ENCODE data around the gene SFSWAP. TPM values are rescaled to one million over a fixed set of nuclear protein-coding genes. Genes with fewer than 3 reads are reported as not detected.

SFSWAP gene
- polyA plus RNA-seq, 2 of the 4 experiments (the other 2 are of a cell fraction) = 21.8 to 23.5 TPM

- CTCF ChIA-PET = interaction anchor here (0.6 to 4.6 kb wide), 19 partner anchors 10 to 913 kb away, joined by 3 to 61 read pairs (median 4); partner anchors contain the start of gene EP400
- peaks cover 25% of the 10 kb centered on the region for H3K4me1 ChIP-seq
- TF ChIP-seq RAD21 (conservative IDR thresholded peaks at IDR 0.05 in 1 of 2, IDR thresholded peaks at IDR 0.05 in 1 of 2) (no peak), TP53 (CRISPR knock-in tag; IDR thresholded peaks at IDR 0.05) (0 out of 2 replicates have a peak, but pooled peaks have one; percentile 42)
- H3K9me3 ChIP-seq = no peaks in the 10 kb centered on the region
- POLR2A ChIA-PET = no interaction called here
- ATAC-seq (peak; percentile 1 to 18; a peak in 5 of 6 replicates), FAIRE-seq (no peak), DNase-seq (ENCODE audit: low read depth in 1 of 2, low spot score in 1 of 2) (no peak)
- peak overlapping the region; percentile 89 to 91 for H3K27ac ChIP-seq
- peak overlapping the region; percentile 95 for H3K4me2 ChIP-seq
- 42% methylated on average over 26 of the region's 28 CpGs for WGBS (ENCODE audit: missing lambda C conversion rate)
- peak overlapping the region; percentile 91 for H3K4me3 ChIP-seq
Observed at GRCh38 chr12:131829791-131830334, 119.0 kb downstream of the SFSWAP start.

GRCh38 chr12:131830335-131830913 is 119.5 kb downstream of the SFSWAP start:
- H3K4me2 ChIP-seq = peak overlapping the region; percentile 95

More at GRCh38 chr12:131830335-131830913, 119.5 kb downstream of the SFSWAP start:
- DNase-seq (ENCODE audit: low read depth in 1 of 2, low spot score in 1 of 2) (peak; percentile 58 to 86), FAIRE-seq (no peak), ATAC-seq (peak; percentile 48 to 81)
- peaks cover 31% of the 10 kb centered on the region for H3K4me1 ChIP-seq
- peak overlapping the region; percentile 91 for H3K4me3 ChIP-seq
- ChIA-PET CTCF (interaction anchor here (0.6 to 4.6 kb wide), 18 partner anchors 9 to 914 kb away, joined by 3 to 61 read pairs (median 4); partner anchors contain the start of gene EP400), POLR2A (interaction anchor here (0.6 kb wide), 1 partner anchor 867 kb away, joined by 5 read pairs; no protein-coding TSS in a partner anchor)
- H3K9me3 ChIP-seq = no peaks in the 10 kb centered on the region
- peak overlapping the region; percentile 89 to 91 for H3K27ac ChIP-seq
- TF ChIP-seq CTCF (IDR thresholded peaks at IDR 0.05) (peak; percentile 80), USF2 (IDR thresholded peaks at IDR 0.05) (no peak), RAD21 (conservative IDR thresholded peaks at IDR 0.05 in 1 of 2, IDR thresholded peaks at IDR 0.05 in 1 of 2) (peak; percentile 75 to 89), JUNB (IDR thresholded peaks at IDR 0.05) (no peak), E2F6 (IDR thresholded peaks at IDR 0.05; ENCODE audit: borderline replicate concordance, low read depth) (no peak; the same call in 1 of the 2 replicates), NR3C1 (IDR thresholded peaks at IDR 0.05) (no peak), KDM1A (IDR thresholded peaks at IDR 0.05; ENCODE audit: low read depth) (no peak), POLR2A (IDR thresholded peaks at IDR 0.05; ENCODE audit: low read length) (peak; percentile 44), JUN (IDR thresholded peaks at IDR 0.05) (peak in 1 of 2 experiments; percentile 42; a peak in 2 of 5 replicates), MAX (IDR thresholded peaks at IDR 0.05) (peak; percentile 52; the same call in 1 of the 2 replicates), RFX5 (IDR thresholded peaks at IDR 0.05) (no peak), CHD2 (IDR thresholded peaks at IDR 0.05; ENCODE audit: low read length, partially characterized antibody) (no peak), SREBF2 (IDR thresholded peaks at IDR 0.05) (no peak), MAZ (IDR thresholded peaks at IDR 0.05; ENCODE audit: borderline replicate concordance, low read depth, low read length) (peak; percentile 14; the same call in 1 of the 2 replicates), SMC3 (IDR thresholded peaks at IDR 0.05) (peak; percentile 77)
- WGBS (ENCODE audit: missing lambda C conversion rate) = 1% methylated on average over 18 of the region's 50 CpGs

Measured in A549 (cell line).